Measurements from ENCODE around the gene POLG2.
A peak's percentile ranks its signal among the peaks of the same experiment; 100 is the strongest.
"Not testable (repeated sequence)": the region's sequence is repeated elsewhere in the genome, so short reads cannot be mapped to it uniquely, and the experiment has no call there.

The POLG2 gene

GRCh38 chr17:64480951-64481350 lies 15.9 kb downstream of the POLG2 start:
- DNase-seq = no peak

- no peak for DNase-seq
These were observed 19.0 kb downstream of the POLG2 start for GRCh38 chr17:64477849-64478248.

GRCh38 chr17:64472564-64472963 lies 24.3 kb downstream of the POLG2 start:
- no peak for DNase-seq

GRCh38 chr17:64471440-64471839 lies 25.4 kb downstream of the POLG2 start:
- no peak for DNase-seq

GRCh38 chr17:64470625-64471024 lies 26.2 kb downstream of the POLG2 start:
- no peak for DNase-seq

- not testable (repeated sequence) for DNase-seq
These were observed 30.0 kb downstream of the POLG2 start for GRCh38 chr17:64466834-64467233.

GRCh38 chr17:64466019-64466735 lies 30.7 kb downstream of the POLG2 start:
- DNase-seq = no peak

- peak in 1 of 3 donors; percentile 17 for DNase-seq
These were observed 35.1 kb downstream of the POLG2 start for GRCh38 chr17:64461788-64462187.

GRCh38 chr17:64460955-64461354 lies 35.9 kb downstream of the POLG2 start:
- no peak for DNase-seq

GRCh38 chr17:64459818-64460217 lies 37.0 kb downstream of the POLG2 start:
- not testable (repeated sequence) for DNase-seq

- DNase-seq = peak in 1 of 3 donors; percentile 6
These were observed 37.5 kb downstream of the POLG2 start for GRCh38 chr17:64459284-64459747.

- DNase-seq = no peak
These were observed 38.1 kb downstream of the POLG2 start for GRCh38 chr17:64458756-64459155.

- DNase-seq = no peak
These were observed 39.7 kb downstream of the POLG2 start for GRCh38 chr17:64457156-64457555.

- DNase-seq = peak; percentile 44 to 86 (median 84)
These were observed 40.6 kb downstream of the POLG2 start for GRCh38 chr17:64455993-64456885.

- peak in 2 of 3 donors; percentile 37 to 50 for DNase-seq
These were observed 47.3 kb downstream of the POLG2 start for GRCh38 chr17:64449545-64449944.

- peak; percentile 93 to 99 (median 96) for DNase-seq
These were observed 48.0 kb downstream of the POLG2 start, which contains the start of gene MILR1 for GRCh38 chr17:64448665-64449512. MILR1 (plus strand) TSS chr17:64449115; CDS start chr17:64449169, 54 bp downstream.

- DNase-seq = no peak
These were observed 49.3 kb downstream of the POLG2 start for GRCh38 chr17:64447526-64447925.

- no peak for DNase-seq
These were observed 53.6 kb downstream of the POLG2 start for GRCh38 chr17:64443086-64443760.

- DNase-seq = peak in 2 of 3 donors; percentile 86 to 87
These were observed 54.3 kb downstream of the POLG2 start for GRCh38 chr17:64442541-64442971.

GRCh38 chr17:64441772-64442540 lies 54.9 kb downstream of the POLG2 start:
- peak; percentile 90 to 97 (median 94) for DNase-seq

GRCh38 chr17:64439956-64440355 lies 56.9 kb downstream of the POLG2 start:
- no peak for DNase-seq
